Measurements from ENCODE around the gene TCF7L1.
"Not testable (repeated sequence)": the region's sequence is repeated elsewhere in the genome, so short reads cannot be mapped to it uniquely, and the experiment has no call there.

The TCF7L1 gene

DNA sequence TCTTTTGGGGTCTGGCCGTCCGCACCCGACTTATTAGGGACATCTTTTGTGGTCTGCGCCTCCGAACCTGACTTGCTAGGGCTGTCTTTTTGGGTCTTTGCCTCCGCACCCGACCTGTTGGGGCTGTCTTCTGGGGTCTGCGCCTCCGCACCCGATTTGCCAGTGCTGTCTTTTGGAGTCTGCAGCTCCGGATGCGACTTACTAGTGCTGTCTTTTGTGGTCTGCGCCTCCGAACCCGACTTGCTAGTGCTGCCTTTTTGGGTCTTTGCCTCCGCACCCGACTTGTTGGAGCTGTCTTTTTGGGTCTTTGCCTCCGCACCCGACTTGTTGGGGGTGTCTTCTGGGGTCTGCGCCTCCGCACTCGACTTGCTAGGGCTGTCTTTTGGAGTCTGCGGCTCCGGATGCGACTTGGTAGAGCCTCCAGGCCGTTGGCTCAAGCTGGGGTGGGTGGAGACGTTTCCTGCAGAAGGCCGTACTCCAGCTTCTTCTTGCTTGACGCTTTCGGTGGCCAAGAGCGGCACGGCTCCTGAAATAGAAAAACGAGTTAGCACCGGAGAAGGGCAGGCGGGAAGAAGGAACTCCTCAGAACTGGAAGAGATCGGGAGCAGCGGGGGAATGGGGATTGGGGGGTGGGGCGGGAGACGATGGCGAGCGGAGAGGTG is 194.1 kb downstream of the TCF7L1 start:
- DNase-seq, result peak; percentile 77 to 78

DNA sequence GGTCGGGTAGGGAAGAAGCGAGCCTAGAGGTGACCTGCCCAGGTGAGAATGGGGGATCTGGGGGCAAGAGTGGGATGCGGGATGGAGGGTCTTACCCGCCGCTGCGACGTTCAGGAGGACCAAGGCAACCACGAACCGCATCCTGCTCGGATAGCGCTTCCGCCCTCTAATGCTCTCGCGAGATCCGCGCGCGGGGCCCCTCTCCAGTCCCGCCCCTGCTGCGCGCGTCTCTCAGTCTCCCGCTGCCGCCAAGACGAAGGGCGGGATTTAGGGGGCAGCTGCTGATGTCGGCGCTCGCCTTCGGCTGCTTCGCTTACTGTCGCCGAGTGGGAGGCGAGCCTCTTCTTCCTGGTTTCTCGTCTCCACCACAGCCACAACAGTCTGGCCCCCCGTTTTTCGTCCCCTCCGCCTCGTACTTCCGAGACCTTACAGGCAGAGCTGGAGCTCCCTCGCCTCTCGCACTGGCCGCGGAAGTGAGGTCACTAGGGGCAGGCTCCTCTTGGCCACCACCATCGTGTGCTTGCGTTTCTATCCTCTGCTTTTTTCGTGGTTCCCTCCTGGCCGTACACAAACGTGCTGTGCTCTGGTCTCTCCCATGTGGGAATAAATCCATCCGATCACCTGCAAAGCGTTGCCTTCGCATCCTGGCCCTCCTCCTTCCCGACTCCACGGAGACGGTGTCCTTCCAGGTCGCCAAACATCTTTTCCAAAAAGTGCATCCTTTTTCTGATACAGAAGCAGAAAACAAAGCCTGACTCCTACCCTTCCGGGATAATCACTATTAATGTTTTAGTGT is 194.8 kb downstream of the TCF7L1 start, which contains the start of gene TGOLN2:
TSS of gene TGOLN2 (minus strand) at position 168 of the 796 bp plus-strand sequence. CDS start at position 141, 27 bp downstream.
- TF ChIP-seq GATA1 (IDR thresholded peaks at IDR 0.05; ENCODE audit: low read depth, low read length), result no peak
- TF ChIP-seq POLR2A (IDR thresholded peaks at IDR 0.05; ENCODE audit: low read length), result peak; percentile 100
- peak; percentile 95 to 97 for DNase-seq

More for the DNA sequence above, 194.1 kb downstream of the TCF7L1 start:
- no peak for TF ChIP-seq GATA1 (IDR thresholded peaks at IDR 0.05; ENCODE audit: low read depth, low read length)
- no peak for TF ChIP-seq POLR2A (IDR thresholded peaks at IDR 0.05; ENCODE audit: low read length)

DNA sequence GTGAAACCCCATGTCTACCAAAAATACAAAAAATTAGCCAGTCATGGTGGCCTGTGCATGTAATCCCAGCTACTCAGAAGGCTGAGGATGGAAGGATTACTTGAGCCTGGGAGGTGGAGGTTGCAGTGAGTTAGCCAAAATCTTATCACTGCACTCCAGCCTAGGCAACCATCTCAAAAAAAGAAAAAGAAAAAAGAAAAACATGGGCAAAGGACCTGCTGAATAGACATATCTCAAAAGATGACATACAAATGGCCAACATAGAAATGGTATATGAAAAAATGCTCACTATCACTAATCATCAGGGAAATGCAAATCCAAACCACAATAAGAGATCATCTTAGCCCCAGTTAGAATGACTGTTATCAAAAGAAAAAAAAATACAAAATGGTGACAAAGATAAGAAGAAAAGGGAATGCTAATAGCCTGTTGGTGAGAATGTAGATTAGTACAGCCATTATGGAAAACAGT is 196.0 kb downstream of the TCF7L1 start:
- peak; percentile 81 to 82 for DNase-seq
- no peak for TF ChIP-seq POLR2A (IDR thresholded peaks at IDR 0.05; ENCODE audit: low read length)
- TF ChIP-seq GATA1 (IDR thresholded peaks at IDR 0.05; ENCODE audit: low read depth, low read length), result no peak

DNA sequence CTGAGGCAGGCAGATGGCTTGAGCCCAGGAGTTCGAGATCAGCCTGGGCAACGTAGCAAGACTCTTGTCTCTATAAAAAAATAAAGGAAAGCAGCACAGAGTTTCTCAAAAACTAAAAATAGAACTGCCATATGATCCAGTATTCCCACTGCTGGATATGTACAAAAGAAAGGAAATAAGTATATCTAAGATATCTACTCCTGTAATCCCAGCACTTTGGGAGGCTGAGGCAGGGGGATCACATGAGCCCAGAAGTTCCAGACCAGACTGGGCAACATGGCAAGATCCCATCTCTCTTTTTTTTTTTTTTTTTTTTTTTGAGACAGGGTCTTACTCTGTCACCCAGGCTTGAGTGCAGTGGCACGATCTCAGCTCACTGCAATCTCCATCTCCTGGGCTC is 196.5 kb downstream of the TCF7L1 start:
- not testable (repeated sequence) for DNase-seq

DNA sequence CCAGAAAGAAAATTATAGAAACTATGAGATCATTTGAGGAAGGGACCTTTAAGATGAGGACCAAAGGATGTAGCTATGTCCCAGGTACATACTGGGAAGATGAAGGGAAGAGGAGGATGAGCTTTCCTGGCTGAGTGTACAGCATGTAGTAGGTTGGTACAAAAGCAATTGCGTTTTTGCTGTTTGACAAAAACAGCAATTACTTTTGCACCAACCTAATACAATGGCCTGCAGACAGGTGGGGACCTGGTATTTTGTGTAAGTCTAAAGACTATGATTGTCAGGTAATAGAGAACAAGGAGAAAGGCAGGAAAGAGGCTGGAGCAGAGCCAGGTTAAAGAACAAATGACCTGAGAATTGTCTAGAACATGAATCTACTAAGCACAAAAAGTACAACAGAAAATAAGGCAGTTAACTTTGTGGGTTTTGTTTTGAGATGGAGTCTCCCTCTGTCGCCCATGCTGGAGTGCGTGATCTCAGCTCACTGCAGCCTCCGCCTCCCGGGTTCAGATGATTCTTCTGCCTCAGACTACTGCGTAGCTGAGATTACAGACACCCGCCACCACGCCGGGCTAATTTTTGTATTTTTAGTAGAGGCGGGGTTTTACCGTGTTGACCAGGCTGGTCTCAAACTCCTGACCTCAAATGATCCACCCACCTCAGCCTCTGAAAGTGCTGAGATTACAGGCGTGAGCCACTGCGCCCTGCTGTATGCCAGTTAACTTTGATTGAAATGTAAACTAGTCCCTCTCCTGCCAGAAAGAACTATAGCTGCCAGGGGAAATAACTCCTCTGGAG is 197.8 kb downstream of the TCF7L1 start:
- no peak for DNase-seq
- TF ChIP-seq POLR2A (IDR thresholded peaks at IDR 0.05; ENCODE audit: low read length) (no peak), GATA1 (IDR thresholded peaks at IDR 0.05; ENCODE audit: low read depth, low read length) (no peak)

DNA sequence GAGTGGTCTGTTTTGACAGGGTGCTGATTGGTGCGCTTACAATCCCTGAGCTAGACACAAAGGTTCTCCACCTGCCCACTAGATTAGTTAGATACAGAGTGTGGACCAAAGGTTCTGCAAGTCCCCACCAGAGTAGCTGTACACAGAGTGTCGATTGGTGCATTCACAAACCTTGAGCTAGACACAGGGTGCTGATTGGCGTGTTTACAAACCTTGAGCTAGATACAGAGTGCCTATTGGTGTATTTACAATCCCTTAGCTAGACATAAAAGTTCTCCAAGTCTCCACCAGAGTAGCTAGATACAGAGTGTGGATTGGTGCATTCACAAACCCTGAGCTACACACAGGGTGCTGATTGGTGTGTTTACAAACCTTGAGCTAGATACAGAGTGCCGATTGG is 200.7 kb downstream of the TCF7L1 start:
- not testable (repeated sequence) for DNase-seq

DNA sequence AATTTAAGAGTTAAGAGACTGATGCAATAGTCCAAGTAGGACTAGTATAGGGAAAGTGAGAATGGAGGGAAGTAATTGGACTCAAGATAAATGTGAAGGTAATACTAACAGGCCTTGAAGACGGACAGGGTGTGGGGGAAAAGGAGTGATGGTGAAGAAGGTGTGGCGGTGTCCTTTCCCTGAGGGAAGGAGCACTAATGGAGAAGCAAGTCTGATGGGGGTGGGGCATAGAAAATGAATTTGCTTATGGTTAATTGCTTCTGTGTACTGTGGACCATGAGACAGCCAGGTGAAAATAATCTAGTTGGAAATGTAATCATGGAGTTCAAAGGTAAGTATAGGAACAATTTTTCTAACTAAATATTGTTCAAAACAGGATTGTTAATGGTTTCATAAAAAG is 201.7 kb downstream of the TCF7L1 start:
- TF ChIP-seq GATA1 (IDR thresholded peaks at IDR 0.05; ENCODE audit: low read depth, low read length) (no peak), POLR2A (IDR thresholded peaks at IDR 0.05; ENCODE audit: low read length) (no peak)
- no peak for DNase-seq

DNA sequence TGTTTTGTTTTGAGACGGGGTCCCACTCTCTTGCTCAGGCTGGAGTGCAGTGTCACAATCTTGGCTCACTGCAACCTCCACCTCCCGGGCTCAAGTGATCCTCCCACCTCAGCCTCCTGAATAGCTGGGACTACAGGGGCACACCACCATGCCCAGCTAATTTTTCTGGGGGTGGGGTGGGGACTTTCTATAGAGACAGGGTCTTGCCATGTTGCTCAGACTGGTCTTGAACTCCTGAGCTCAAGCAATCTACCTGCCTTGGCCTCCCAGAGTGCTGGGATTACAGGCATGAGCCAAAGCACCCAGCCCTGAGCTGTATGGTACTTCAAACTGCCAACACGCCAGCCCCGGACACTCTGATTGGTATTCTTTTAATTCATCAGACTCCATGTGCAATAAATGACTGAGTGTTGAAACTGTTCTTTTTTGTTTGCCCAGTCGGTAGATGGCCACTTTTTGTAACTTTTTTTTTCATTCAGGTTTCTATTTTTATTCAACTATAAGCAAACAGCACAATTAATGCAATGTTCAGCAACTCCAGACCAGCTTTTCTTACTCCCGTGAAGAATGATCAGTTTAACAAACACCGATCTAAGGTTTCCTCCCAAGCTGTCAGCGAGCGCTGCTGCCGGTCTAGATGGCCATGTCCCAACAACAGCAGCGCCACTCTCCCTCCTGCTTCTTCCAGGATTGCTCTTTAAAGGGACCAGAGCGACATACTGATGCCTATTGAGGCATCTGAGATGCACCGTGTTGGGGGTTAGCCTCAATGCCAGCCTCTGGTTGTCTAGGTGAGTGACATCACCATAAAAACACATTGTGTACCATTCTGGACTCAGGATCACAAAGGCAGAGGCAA is 207.1 kb downstream of the TCF7L1 start:
- TF ChIP-seq GATA1 (IDR thresholded peaks at IDR 0.05; ENCODE audit: low read depth, low read length) (no peak), POLR2A (IDR thresholded peaks at IDR 0.05; ENCODE audit: low read length) (no peak)

DNA sequence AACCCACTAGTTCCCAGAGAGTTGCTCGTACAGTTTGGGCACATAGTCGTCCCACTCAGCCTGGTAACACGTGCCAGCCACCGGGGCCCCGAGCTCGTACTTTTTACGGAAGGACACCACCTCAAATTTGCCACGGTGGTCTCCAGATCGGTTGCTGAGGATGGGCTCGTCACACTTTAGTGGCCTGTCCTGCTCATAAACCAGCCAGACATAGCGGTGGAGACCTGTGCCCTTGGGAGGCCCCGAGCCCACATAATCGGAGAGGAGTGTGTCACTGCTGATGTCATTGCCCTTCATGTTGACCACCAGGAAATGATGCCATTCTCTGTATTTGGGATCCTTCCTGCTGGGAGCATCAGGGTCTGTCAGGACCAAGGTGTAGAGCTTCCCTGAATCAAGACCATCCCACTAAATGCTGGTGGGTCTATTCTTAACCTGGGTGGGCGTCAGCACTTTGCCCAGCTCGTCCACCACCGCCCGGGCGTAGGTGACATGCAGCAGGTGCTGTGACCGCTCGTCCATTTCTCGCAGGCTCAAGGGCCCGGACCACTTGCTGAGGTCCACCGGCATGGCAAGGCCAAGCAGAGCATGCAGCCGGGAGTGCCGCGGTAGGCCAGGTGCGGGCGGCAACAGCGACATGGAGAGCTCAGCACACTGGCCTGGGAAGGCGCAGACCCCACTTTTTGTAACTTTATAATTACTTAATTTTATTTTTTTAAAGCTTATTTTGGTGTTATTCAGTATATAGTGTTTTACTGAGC is 208.3 kb downstream of the TCF7L1 start:
- DNase-seq, result no peak
- TF ChIP-seq GATA1 (IDR thresholded peaks at IDR 0.05; ENCODE audit: low read depth, low read length) (no peak), POLR2A (IDR thresholded peaks at IDR 0.05; ENCODE audit: low read length) (no peak)

More for the DNA sequence above, 207.1 kb downstream of the TCF7L1 start:
- no peak for DNase-seq

DNA sequence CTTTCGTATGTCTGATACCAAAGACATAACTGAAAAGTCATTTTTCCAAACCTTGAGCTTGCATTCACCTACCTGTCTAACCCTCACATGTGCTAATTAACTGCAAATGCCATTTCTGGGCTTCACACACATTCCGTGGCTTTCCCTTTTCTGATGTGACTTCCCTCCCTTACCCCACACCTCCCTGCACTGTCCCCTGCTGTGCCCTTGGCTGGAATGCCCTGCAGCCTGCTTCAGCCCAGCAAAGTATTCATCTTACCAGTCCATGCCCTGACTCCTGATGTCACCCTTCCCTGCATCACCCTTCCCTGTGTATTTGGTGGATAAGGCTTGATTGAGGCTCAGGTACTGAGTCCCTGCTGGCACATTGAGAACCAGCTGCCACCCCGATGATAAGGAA is 209.0 kb downstream of the TCF7L1 start:
- DNase-seq, result no peak
- TF ChIP-seq POLR2A (IDR thresholded peaks at IDR 0.05; ENCODE audit: low read length) (no peak), GATA1 (IDR thresholded peaks at IDR 0.05; ENCODE audit: low read depth, low read length) (no peak)

DNA sequence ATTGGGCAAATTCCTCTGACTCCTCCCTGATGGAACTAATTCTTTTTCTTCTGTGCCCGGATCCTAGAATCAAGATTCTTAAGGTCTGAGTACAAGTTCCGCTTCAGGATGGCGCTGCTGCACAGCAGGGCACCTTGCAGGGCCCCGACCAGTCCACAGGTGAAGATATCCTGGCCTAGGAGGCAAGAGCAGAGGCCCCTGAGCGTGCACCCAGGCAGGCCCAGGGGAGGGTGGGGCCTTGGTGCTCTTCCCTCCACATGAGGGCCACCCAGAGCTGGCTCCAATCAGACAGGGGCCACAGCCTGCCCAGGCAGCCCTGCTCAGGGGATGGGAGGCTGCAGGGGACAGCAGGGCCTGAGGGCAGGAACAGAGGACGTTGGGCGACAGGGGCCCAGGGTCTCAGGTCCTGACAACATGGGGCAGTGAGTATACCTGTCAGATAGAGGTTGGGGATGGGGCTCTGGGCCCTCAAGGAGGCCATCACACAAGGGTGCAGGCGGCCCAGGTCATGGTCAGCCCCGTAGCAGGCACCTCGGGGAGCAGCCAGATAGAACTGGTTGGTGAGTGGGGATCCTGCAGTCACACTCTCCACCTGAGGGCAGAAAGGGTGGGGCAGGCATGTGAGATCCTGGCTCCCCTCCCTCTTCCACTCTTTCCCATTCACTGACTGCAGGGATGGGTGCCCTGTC is 210.2 kb downstream of the TCF7L1 start:
- not testable (repeated sequence) for DNase-seq

DNA sequence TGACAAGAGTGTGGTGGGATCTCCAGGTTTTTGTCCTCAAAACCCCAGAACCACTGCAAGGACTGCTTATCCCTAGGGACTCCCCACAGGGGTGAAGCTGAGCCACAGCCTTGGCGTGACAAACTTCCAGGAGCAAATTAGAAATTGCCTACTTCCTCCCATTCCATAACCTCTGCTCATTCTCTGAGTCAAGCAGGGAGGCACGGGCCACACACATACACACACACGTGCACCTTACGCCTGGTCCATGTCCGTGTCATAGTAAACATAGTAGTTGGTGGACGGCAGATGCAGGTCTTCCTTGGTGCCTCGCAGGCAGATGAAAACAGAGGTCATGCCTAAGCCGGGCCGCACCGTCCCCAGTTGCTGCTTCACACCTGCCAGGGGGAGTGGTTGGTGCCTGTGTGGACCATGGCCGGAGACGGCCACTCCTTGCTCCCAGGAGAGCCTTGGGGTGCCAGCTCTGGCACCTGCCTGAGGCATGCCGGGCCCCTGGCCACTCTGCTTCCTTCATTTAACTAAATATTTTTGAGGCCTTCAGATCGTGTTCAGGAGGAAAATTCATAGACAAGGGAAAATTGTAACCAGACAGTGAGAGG is 211.3 kb downstream of the TCF7L1 start:
- no peak for TF ChIP-seq POLR2A (IDR thresholded peaks at IDR 0.05; ENCODE audit: low read length)
- DNase-seq, result no peak

All from erythroblast (primary cell).